H9 (cell line): ENCODE measurements around the gene HSPBP1. TPM values are rescaled to one million over a fixed set of nuclear protein-coding genes. Genes with fewer than 3 reads are reported as not detected.

ENCODE experiments used
- DNase-seq: peaks from one replicate; pipeline ENCODE4 v3.0.0-alpha.2; 2017
- H2AFZ ChIP-seq: one replicate; pipeline ENCODE4 v1.6.1; 2013; ENCODE audit warnings: mild to moderate bottlenecking, low read length, control low read depth, moderate library complexity
- H2AK5ac ChIP-seq: 2 replicates; pipeline ENCODE4 v1.6.1; 2013; ENCODE audit warnings: low read length, control low read depth, mixed read lengths; ENCODE audit not compliant: insufficient read length
- H2BK120ac ChIP-seq: one replicate; pipeline ENCODE4 v1.6.1; 2013; ENCODE audit warnings: low read depth, mild to moderate bottlenecking, low read length, control low read depth, inconsistent platforms; ENCODE audit not compliant: poor library complexity, severe bottlenecking
- H2BK12ac ChIP-seq: 2 replicates; pipeline ENCODE4 v1.6.1; 2013; ENCODE audit warnings: low read length, control low read depth, mixed read lengths, low read depth; ENCODE audit not compliant: insufficient read length
- H2BK15ac ChIP-seq: 2 replicates; pipeline ENCODE4 v1.6.1; 2013; ENCODE audit warnings: low read depth, low read length, control low read depth
- H2BK20ac ChIP-seq: one replicate; pipeline ENCODE4 v1.6.1; 2013; ENCODE audit warnings: low read depth, mild to moderate bottlenecking, low read length, control low read depth, inconsistent platforms; ENCODE audit not compliant: poor library complexity, severe bottlenecking
- H2BK5ac ChIP-seq: 2 replicates; pipeline ENCODE4 v1.6.1; 2013; ENCODE audit warnings: low read length, control low read depth, mixed read lengths; ENCODE audit not compliant: insufficient read length
- H3K14ac ChIP-seq: 2 replicates; pipeline ENCODE4 v1.6.1; 2013; ENCODE audit warnings: low read length, control low read depth; ENCODE audit not compliant: insufficient read depth
- H3K18ac ChIP-seq: 2 replicates; pipeline ENCODE4 v1.6.1; 2013; ENCODE audit warnings: low read depth, mild to moderate bottlenecking, mixed read lengths, low read length, control low read depth; ENCODE audit not compliant: insufficient read length
- H3K23ac ChIP-seq: 2 replicates; pipeline ENCODE4 v1.6.1; 2013; ENCODE audit warnings: low read length, control low read depth, mixed read lengths, low read depth; ENCODE audit not compliant: insufficient read length
- H3K23me2 ChIP-seq: 2 replicates; pipeline ENCODE4 v1.6.1; 2013; ENCODE audit warnings: low read depth, mild to moderate bottlenecking, mixed read lengths, low read length, control low read depth; ENCODE audit not compliant: insufficient read length, poor library complexity, severe bottlenecking
- H3K27ac ChIP-seq: 2 replicates; pipeline ENCODE4 v1.5.1; 2013; ENCODE audit warnings: low read length, control low read depth, mixed read lengths, low read depth; ENCODE audit not compliant: insufficient read length
- H3K27me3 ChIP-seq: 2 replicates; pipeline ENCODE4 v1.6.1; 2013; ENCODE audit warnings: low read length, control low read depth, inconsistent platforms; ENCODE audit not compliant: insufficient read depth
- H3K4ac ChIP-seq: 2 replicates; pipeline ENCODE4 v1.6.1; 2013; ENCODE audit warnings: low read depth, mild to moderate bottlenecking, control low read depth, inconsistent platforms, low read length, moderate library complexity
- H3K4me1 ChIP-seq: 2 replicates; pipeline ENCODE4 v1.6.1; 2013; ENCODE audit warnings: low read length, control low read depth, inconsistent platforms; ENCODE audit not compliant: insufficient read depth
- H3K4me2 ChIP-seq: 2 replicates; pipeline ENCODE4 v1.6.1; 2013; ENCODE audit warnings: low read length, control low read depth, mixed read lengths; ENCODE audit not compliant: insufficient read length, insufficient read depth
- H3K56ac ChIP-seq: 2 replicates; pipeline ENCODE4 v1.6.1; 2013; ENCODE audit warnings: low read depth, mild to moderate bottlenecking, mixed read lengths, low read length, control low read depth; ENCODE audit not compliant: insufficient read length
- H3K79me1 ChIP-seq: 2 replicates; pipeline ENCODE4 v1.6.1; 2013; ENCODE audit warnings: low read depth, mild to moderate bottlenecking, moderate library complexity, low read length, control low read depth, inconsistent platforms; ENCODE audit not compliant: insufficient read depth, poor library complexity, severe bottlenecking
- H3K79me2 ChIP-seq: 2 replicates; pipeline ENCODE4 v1.6.1; 2013; ENCODE audit warnings: low read length, control low read depth, inconsistent platforms; ENCODE audit not compliant: insufficient read depth
- H3K9ac ChIP-seq: 2 replicates; pipeline ENCODE4 v1.6.1; 2013; ENCODE audit warnings: low read length, control low read depth, mixed read lengths; ENCODE audit not compliant: insufficient read length; ENCODE audit errors: extremely low read depth
- H3K9me3 ChIP-seq: one replicate; pipeline ENCODE4 v1.6.1; 2013; ENCODE audit warnings: low read depth, low read length, inconsistent platforms; ENCODE audit not compliant: control insufficient read depth
- H3T11ph ChIP-seq: one replicate; pipeline ENCODE4 v1.6.1; 2013; ENCODE audit warnings: mild to moderate bottlenecking, low read length, control low read depth, inconsistent platforms
- H4K20me1 ChIP-seq: one replicate; pipeline ENCODE4 v1.6.1; 2013; ENCODE audit not compliant: control insufficient read depth, insufficient read length, insufficient read depth
- H4K5ac ChIP-seq: 2 replicates; pipeline ENCODE4 v1.6.1; 2013; ENCODE audit warnings: low read depth, mild to moderate bottlenecking, mixed read lengths, low read length, control low read depth; ENCODE audit not compliant: insufficient read length
- H4K8ac ChIP-seq: replicated peaks from 2 replicates; pipeline ENCODE4 v1.6.1; 2013; ENCODE audit warnings: low read length, control low read depth, mixed read lengths, low read depth; ENCODE audit not compliant: insufficient read length
- H4K91ac ChIP-seq: 2 replicates; pipeline ENCODE4 v1.6.1; 2013; ENCODE audit warnings: low read depth, mild to moderate bottlenecking, moderate library complexity, mixed read lengths, low read length, control low read depth; ENCODE audit not compliant: insufficient read length
- H3K27ac Mint-ChIP-seq, 3 experiments: 2 replicates in 2 of 3; 3 replicates in 1 of 3; pipeline ENCODE4 v1.8.0; 2020 to 2021; ENCODE audit warnings: mixed read lengths in 3 of 3, mild to moderate bottlenecking in 1 of 3, moderate library complexity in 1 of 3
- H3K27me3 Mint-ChIP-seq: 2 replicates; pipeline ENCODE4 v1.8.0; 2021; ENCODE audit warnings: low read depth, mild to moderate bottlenecking, moderate library complexity, mixed read lengths
- H3K36me3 Mint-ChIP-seq, 3 experiments: 2 replicates in 2 of 3; 3 replicates in 1 of 3; pipeline ENCODE4 v1.8.0; 2020 to 2021; ENCODE audit warnings: low read depth in 3 of 3, mixed read lengths in 3 of 3; ENCODE audit not compliant: insufficient read depth in 1 of 3
- H3K4me1 Mint-ChIP-seq, 2 experiments: 2 replicates each; pipeline ENCODE4 v1.8.0; 2020; ENCODE audit warnings: mixed read lengths in 2 of 2
- H3K4me3 Mint-ChIP-seq, 2 experiments: 2 replicates in 1 of 2; 3 replicates in 1 of 2; pipeline ENCODE4 v1.8.0; 2020 to 2021; ENCODE audit warnings: mild to moderate bottlenecking in 2 of 2, mixed read lengths in 2 of 2, moderate library complexity in 1 of 2
- H3K9me3 Mint-ChIP-seq, 2 experiments: 2 replicates in 1 of 2; 3 replicates in 1 of 2; pipeline ENCODE4 v1.8.0; 2020; ENCODE audit warnings: mild to moderate bottlenecking in 2 of 2, mixed read lengths in 2 of 2, moderate library complexity in 1 of 2
- CTCF ChIP-seq: fragments of 200-600 bp; sonication (generic); conservative IDR thresholded peaks from 3 replicates; pipeline ENCODE4 v1.8.0; 2021; ENCODE audit warnings: antibody characterized with exemption, mild to moderate bottlenecking
- WGBS: extraction: QIAGEN DNeasy Blood & Tissue Kit; methylation state at CpG from one replicate; pipeline ENCODE4 v1.1.7; 2013; ENCODE audit warnings: missing lambda C conversion rate, low lambda C conversion rate, mixed read lengths; ENCODE audit not compliant: insufficient read length; ENCODE audit errors: extremely low coverage; 5-methylcytosine and 5-hydroxymethylcytosine counted together
- total RNA-seq: library from RNA; stranded (reverse); gene quantifications from 2 replicates; pipeline ENCODE4 v1.2.1, GENCODE V29; 2021

HSPBP1 gene
- total RNA-seq, 1 experiment from 2014 or later, result 47.4 TPM

GRCh38 chr19:55223291-55224037 lies 56.4 kb downstream of the HSPBP1 start:
- Histone ChIP-seq H4K8ac (no peak overlapping the region), H2BK20ac (no peak overlapping the region), H3K23ac (no peak overlapping the region), H2BK12ac (no peak overlapping the region), H2AFZ (no peak overlapping the region), H3K4ac (no peak overlapping the region), H4K5ac (no peak overlapping the region), H3K4me2 (no peak overlapping the region), H3K14ac (no peak overlapping the region), H3T11ph (no peak overlapping the region), H3K4me1 (no peaks in the 10 kb centered on the region), H2BK5ac (no peak overlapping the region), H3K23me2 (no peaks in the 10 kb centered on the region), H2AK5ac (no peak overlapping the region), H2BK120ac (no peak overlapping the region), H3K27ac (no peak overlapping the region), H3K18ac (no peak overlapping the region), H2BK15ac (no peak overlapping the region), H3K79me1 (no peaks in the 10 kb centered on the region), H3K79me2 (no peaks in the 10 kb centered on the region), H4K20me1 (no peaks in the 10 kb centered on the region), H3K56ac (no peak overlapping the region), H4K91ac (no peak overlapping the region), H3K27me3 (no peaks in the 10 kb centered on the region), H3K9ac (no peak overlapping the region), H3K9me3 (no peaks in the 10 kb centered on the region)
- peaks cover 9 to 23% (median 11%) of the 10 kb centered on the region in 3 experiments for H3K36me3 Mint-ChIP-seq
- WGBS, result no CpG with 5 or more reads among the region's 17 CpGs
- H3K27me3 Mint-ChIP-seq, result peaks cover 3% of the 10 kb centered on the region; the same call in 1 of the 2 replicates
- H3K4me3 Mint-ChIP-seq, result no peak overlapping the region
- peaks cover 0 to 6% of the 10 kb centered on the region in 2 experiments; a peak in 2 of 4 replicates for H3K4me1 Mint-ChIP-seq
- no peak for TF ChIP-seq CTCF
- H3K27ac Mint-ChIP-seq, result peak overlapping the region in 2 of 3 experiments; percentile 22 to 39; a peak in 1 of 7 replicates
- H3K9me3 Mint-ChIP-seq, result peaks cover 9% of the 10 kb centered on the region in 2 experiments; a peak in 4 of 5 replicates
- no peak for DNase-seq
